Measurements from ENCODE around the gene CPSF7. TPM values are rescaled to one million over a fixed set of nuclear protein-coding genes. Genes with fewer than 3 reads are reported as not detected.

The CPSF7 gene
- total RNA-seq, 2 donors from 2014 or later: 94.7 to 104 TPM

DNA sequence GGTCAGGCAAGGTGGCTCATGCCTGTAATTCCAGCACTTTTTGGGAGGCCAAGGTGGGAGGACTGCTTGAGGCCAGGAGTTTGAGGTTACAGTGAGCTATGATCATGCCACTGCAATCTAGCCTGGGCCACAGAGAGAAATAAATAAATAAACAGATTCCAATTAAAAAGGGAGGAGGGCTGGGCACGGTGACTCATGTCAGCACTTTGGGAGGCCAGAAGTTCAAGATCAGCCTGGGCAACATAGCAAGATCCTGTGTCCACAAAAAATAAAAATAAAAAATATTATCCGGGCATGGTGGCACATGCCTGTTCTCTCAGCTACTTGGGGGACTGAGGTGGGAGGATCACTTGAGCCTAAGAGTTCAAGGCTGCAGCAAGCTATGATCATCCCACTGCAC lies 75.6 kb downstream of the CPSF7 start:
- no peaks in the 10 kb centered on the region for H3K9me3 ChIP-seq (ENCODE audit: control insufficient read depth, low read length, poor library complexity, severe bottlenecking)
- no peak overlapping the region for H3K27ac Mint-ChIP-seq
- H3K27me3 Mint-ChIP-seq: no peaks in the 10 kb centered on the region
- DNase-seq (no peak), ATAC-seq (no peak)
- peaks cover 10% of the 10 kb centered on the region for H3K4me1 Mint-ChIP-seq
- H3K36me3 Mint-ChIP-seq (ENCODE audit: low read depth): peaks cover 5% of the 10 kb centered on the region
- H3K4me3 Mint-ChIP-seq: no peak overlapping the region

DNA sequence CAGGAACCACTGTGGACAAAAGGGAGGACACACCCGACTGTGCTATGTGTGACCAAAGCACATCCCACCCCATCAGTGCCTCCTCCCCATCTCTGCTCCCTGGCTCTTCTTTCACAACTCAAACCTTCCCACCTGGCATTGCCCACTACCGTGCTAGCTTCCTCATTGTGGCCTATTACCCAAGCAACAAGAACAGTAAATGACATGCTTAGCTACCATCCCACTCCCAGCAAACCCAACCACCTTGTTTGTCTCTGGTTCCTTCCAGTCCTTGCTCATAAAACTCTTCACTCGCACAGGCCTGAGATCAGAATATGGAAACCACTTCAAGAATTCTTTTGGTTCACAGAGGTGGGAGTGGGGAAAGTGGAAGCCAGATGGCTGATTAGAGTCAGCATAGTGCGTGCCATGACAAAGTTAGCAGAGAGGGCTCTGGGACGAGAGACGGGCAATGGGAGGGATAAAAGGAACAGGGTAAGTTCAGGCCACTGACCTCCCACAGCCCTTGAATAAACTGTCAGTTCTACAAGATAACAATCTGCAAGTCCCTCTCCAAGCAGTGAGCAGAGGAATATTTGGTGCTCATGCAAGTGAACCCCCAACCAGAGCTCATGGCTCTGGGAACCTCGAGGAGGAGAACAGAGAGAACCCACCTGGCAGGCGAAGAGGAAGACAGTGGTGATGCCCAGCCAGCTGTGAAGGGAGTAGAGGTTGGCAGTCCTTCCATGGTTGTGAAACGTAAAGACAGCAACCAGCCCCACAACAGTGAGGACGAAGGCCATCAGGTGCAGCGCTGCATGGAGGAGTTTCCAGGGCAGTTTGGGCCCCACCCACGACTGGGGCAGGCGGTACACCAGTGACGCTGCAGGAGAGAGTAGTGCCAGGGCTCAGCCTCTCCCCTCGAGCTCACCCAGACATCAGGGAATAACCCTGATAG lies 76.4 kb downstream of the CPSF7 start:
- H3K9me3 ChIP-seq (ENCODE audit: control insufficient read depth, low read length, poor library complexity, severe bottlenecking): no peaks in the 10 kb centered on the region
- ATAC-seq (no peak), DNase-seq (no peak)
- Mint-ChIP-seq H3K27me3 (no peaks in the 10 kb centered on the region), H3K4me1 (peaks cover 10% of the 10 kb centered on the region), H3K4me3 (no peak overlapping the region), H3K27ac (no peak overlapping the region), H3K36me3 (ENCODE audit: low read depth) (peaks cover 5% of the 10 kb centered on the region)

Other genes with a start within 250 kb of the CPSF7 start
- not detected for gene PGA3, start 226.5 kb downstream of the CPSF7 start, total RNA-seq
- not detected for gene PGA4, start 207.6 kb downstream of the CPSF7 start, total RNA-seq
- not detected for gene PGA5, start 188.8 kb downstream of the CPSF7 start, total RNA-seq
- gene VWCE, start 134.7 kb downstream of the CPSF7 start, total RNA-seq: 1 to 10 TPM in 1 of 2 donors, under 1 TPM in 1; 0.65 to 1.4 TPM
- gene DDB1, start 96.9 kb downstream of the CPSF7 start, total RNA-seq: 100 to 1,000 TPM; 147 to 184 TPM
- 10 to 100 TPM; 39.6 to 41.9 TPM for gene TKFC, start 96.7 kb downstream of the CPSF7 start, total RNA-seq
- gene CYB561A3, start 68.1 kb downstream of the CPSF7 start, total RNA-seq: 10 to 100 TPM; 32.4 to 35.6 TPM
- 10 to 100 TPM; 46.1 to 48.9 TPM for gene TMEM138, start 67.6 kb downstream of the CPSF7 start, total RNA-seq
- gene TMEM216, start 37.4 kb downstream of the CPSF7 start, total RNA-seq: 1 to 10 TPM; 5.1 to 5.9 TPM
- gene SDHAF2, start 149 bp upstream of the CPSF7 start, total RNA-seq: 10 to 100 TPM; 31.1 to 32.7 TPM
- gene LRRC10B, start 78.8 kb upstream of the CPSF7 start, total RNA-seq: not detected
- not detected for gene SYT7, start 151.1 kb upstream of the CPSF7 start, total RNA-seq